ACC112 (cell line): ENCODE measurements around the gene ABHD12B.

ENCODE experiments used
- H2AFZ ChIP-seq: fragments of 200-600 bp; sonication (generic); one replicate; pipeline ENCODE4 v1.6.0; 2017; ENCODE audit warnings: antibody characterized with exemption, low read length; ENCODE audit not compliant: unreplicated experiment
- H3K27ac ChIP-seq: fragments of 200-600 bp; sonication (generic); 2 replicates; pipeline ENCODE4 v1.5.1; 2014; ENCODE audit warnings: low read depth, mild to moderate bottlenecking, antibody characterized with exemption, low read length, moderate library complexity
- H3K27me3 ChIP-seq: fragments of 200-600 bp; sonication (generic); 2 replicates; pipeline ENCODE4 v1.6.1; 2014; ENCODE audit warnings: mild to moderate bottlenecking, antibody characterized with exemption, low read length, moderate library complexity, mixed read lengths; ENCODE audit not compliant: insufficient read depth
- H3K36me3 ChIP-seq: fragments of 200-600 bp; sonication (generic); 2 replicates; pipeline ENCODE4 v1.6.1; 2016; ENCODE audit warnings: mild to moderate bottlenecking, antibody characterized with exemption, low read length, moderate library complexity, mixed read lengths; ENCODE audit not compliant: insufficient read depth
- H3K4me1 ChIP-seq: fragments of 200-600 bp; sonication (generic); one replicate; pipeline ENCODE4 v1.6.1; 2016; ENCODE audit warnings: low read length, mixed read lengths; ENCODE audit not compliant: insufficient read depth, unreplicated experiment, control insufficient read depth
- H3K4me3 ChIP-seq: fragments of 200-600 bp; sonication (generic); 2 replicates; pipeline ENCODE4 v1.5.1; 2014; ENCODE audit warnings: mild to moderate bottlenecking, low read depth, low read length
- H3K79me2 ChIP-seq: fragments of 200-600 bp; sonication (generic); one replicate; pipeline ENCODE4 v1.6.0; 2016; ENCODE audit warnings: low read length; ENCODE audit not compliant: control insufficient read depth, unreplicated experiment, insufficient read depth

ABHD12B gene, protein sequence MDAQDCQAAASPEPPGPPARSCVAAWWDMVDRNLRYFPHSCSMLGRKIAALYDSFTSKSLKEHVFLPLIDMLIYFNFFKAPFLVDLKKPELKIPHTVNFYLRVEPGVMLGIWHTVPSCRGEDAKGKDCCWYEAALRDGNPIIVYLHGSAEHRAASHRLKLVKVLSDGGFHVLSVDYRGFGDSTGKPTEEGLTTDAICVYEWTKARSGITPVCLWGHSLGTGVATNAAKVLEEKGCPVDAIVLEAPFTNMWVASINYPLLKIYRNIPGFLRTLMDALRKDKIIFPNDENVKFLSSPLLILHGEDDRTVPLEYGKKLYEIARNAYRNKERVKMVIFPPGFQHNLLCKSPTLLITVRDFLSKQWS

DNA sequence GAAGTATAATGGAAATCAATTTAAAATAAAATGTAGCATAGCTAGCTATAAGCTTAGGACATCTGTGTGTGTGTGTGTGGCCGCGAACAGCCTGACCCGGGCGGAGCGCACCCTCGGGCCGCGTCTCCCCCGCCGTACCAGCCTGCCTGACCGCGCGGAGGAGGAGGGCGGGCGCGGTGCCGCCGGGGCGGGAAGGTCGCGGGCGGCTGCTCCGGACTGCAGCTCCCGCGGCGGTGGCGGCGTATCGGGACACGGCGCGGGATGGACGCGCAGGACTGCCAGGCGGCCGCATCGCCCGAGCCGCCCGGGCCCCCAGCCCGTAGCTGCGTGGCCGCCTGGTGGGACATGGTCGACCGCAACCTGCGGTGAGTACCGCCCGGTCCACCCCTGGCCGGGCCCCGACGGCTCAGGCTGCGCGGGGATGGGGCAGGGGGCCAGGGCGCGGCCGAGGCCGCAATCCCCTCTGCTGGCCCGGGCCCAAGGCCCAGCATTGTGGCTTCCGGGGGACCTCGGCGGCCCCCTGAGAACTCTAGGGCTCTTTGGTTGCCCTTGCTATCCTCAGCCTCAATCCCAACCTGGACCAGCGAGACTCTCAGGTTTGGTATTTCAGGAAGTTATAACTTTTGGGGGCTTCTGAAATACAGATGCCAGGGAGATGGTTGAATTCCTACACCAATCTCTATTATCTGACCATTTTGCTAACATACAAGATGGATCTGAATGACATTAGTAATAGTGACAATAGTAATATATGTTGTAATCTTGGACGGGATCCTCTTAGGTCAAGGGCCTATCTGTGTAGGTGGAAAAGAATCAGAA, at the start of gene ABHD12B:
Gene ABHD12B, plus strand, starts transcription at position 140 of the 819 bp plus-strand sequence. Its CDS starts 122 bp downstream, at position 262.
- no peaks in the 10 kb centered on the region for H3K79me2 ChIP-seq
- H3K27ac ChIP-seq = no peak within 1 kb of the TSS
- peaks cover 60% of the 10 kb centered on the region for H3K27me3 ChIP-seq
- H3K36me3 ChIP-seq = no peaks in the 10 kb centered on the region
- no peak within 1 kb of the TSS for H2AFZ ChIP-seq
- H3K4me1 ChIP-seq = no peaks in the 10 kb centered on the region
- peak within 1 kb of the TSS; percentile 44; the same call in 1 of the 2 replicates for H3K4me3 ChIP-seq

DNA sequence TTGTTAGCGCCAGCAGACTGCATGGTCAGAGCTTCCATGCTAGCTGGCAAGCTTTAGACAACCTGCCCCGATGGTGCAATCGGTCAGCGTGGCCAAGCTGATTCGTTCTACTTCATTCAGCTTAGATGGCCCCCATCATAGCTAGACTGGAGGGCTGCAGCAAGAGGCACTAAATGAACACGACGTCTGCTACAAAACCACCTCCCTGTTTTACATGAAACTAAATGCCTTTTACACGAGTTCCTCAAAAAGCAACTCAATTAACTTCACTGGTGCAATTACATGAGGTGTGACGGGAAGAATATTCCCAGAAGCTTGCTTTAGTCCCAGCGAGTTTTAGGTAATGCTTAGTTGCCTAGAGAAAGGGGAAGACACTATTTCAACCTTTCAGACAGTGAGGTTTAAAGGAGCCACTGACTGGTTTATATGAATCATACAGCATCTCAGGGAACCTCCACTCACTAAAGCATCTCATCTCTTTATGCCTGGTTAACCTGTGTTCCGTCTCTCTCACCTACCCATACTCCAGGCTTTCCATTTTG, 49.3 kb upstream of the ABHD12B start:
- Histone ChIP-seq H3K36me3 (no peaks in the 10 kb centered on the region), H3K79me2 (peaks cover 61% of the 10 kb centered on the region), H2AFZ (no peak overlapping the region), H3K27ac (no peak overlapping the region), H3K4me3 (no peak overlapping the region), H3K4me1 (peaks cover 17% of the 10 kb centered on the region), H3K27me3 (no peaks in the 10 kb centered on the region)

DNA sequence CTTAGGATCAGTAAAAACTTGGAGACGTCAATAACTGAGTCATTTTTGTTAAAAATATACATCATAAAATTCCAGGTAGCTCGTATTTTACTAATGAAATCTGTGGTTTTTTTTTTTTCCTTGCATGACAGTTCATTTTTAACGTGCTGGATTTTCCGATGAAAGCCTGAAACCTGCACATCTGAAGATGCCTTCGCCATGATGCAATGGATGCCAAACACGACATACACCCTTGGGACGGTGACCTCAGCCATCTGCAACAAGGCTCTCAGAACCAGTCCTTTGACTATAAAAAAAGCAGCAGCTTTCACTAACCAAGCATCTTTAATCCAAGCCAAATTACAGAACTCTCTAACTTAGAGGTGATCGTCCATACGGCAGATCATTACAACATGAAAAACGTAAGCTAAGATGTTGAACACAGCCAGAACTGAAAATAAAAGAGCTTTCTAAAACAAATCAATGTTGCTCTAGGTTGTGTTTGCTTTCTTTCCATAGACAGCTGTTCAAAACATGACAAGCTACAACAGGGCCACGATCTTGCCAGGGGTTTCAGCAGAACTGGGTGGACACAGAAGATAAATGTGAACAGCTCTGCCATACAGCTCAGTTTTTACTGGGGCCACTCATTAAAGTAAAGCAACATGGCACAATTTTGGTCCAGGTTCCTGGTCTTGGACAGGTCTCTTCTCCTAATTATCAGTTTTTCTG, 48.6 kb upstream of the ABHD12B start:
- H3K36me3 ChIP-seq = no peaks in the 10 kb centered on the region
- H3K27me3 ChIP-seq = no peaks in the 10 kb centered on the region
- H2AFZ ChIP-seq = no peak overlapping the region
- no peak overlapping the region for H3K27ac ChIP-seq
- no peak overlapping the region for H3K4me3 ChIP-seq
- peaks cover 68% of the 10 kb centered on the region for H3K79me2 ChIP-seq
- H3K4me1 ChIP-seq = peaks cover 17% of the 10 kb centered on the region

DNA sequence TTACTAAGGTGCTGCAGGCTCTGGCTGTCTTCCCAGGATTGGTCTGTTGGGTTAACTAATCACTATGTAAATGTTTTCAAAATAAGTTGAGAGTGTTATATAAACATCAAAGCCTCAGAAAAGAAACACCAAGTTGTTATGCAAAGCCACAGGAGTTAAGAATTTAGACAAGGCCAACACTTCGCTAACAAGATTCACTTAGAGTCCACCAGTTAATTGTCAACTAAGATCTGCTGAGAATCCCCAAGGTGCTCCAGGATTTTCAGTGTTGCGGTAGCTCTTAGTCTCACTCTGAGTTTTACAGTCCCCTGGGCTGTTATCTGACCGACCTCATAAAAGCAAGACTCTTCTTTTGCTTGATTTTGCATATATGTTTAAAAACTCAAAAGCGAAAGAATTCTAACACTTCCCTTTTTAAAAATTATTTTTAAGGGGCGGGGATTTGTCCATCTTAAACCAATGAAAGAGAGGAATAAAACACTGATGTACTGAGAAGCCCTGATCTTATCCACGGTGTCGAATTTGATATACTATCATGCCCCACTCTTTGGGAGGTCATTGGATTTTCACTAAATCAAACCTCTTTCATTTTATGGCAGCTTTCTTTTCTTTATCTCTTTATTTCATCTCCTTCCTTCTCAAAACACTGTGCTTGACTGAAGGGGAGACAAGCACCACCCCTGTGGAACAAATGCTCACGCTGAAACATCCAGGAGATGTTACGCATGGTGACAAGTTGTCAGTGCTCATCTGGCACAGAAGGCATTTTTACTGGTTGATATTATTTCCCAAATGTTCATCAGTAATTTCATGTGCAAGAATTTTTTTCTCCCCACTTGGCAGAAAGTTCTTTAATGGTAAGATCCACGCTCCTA, 47.9 kb upstream of the ABHD12B start:
- peaks cover 75% of the 10 kb centered on the region for H3K79me2 ChIP-seq
- H3K27me3 ChIP-seq = no peaks in the 10 kb centered on the region
- H3K27ac ChIP-seq = no peak overlapping the region
- peaks cover 24% of the 10 kb centered on the region for H3K4me1 ChIP-seq
- no peak overlapping the region for H2AFZ ChIP-seq
- H3K36me3 ChIP-seq = no peaks in the 10 kb centered on the region
- no peak overlapping the region for H3K4me3 ChIP-seq

DNA sequence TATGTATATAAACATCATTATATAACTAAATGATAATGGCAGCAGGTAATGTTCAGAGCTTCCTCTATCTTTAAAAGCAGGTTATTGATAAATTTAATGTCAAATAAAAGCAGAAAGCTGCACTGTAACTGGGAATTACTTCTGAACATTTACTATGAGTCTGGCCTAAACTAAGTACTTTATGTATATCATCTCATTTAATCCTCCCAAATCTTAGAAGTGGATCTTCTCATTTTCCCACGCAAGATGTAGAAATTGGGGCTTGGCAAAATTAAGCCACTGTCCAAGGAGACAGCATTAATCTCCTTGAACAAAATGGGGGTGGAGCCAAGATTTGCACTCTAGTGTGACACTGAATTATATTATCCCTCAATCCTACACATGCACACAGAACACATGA, 46.5 kb upstream of the ABHD12B start:
- H3K79me2 ChIP-seq = peaks cover 84% of the 10 kb centered on the region
- peaks cover 30% of the 10 kb centered on the region for H3K4me1 ChIP-seq
- H3K27me3 ChIP-seq = no peaks in the 10 kb centered on the region

DNA sequence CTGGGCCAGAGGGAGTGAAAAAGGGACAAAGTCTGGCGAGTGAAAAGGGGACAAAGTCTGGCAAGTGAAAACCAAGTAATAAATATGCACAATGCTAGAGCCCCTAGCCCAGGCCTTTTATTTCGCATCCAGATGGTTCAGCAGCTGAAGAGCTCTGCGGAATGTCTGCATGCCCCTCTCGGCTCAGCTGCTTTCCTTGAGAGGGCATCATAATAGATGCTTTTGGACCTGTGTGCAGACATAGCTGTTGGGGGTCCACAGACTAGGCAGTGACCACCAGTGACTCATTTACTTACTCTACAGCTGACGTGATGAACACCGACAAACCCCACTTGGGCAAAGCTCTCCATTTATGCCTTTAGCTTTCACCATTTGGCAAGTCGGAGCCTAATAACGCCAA, 45.2 kb upstream of the ABHD12B start:
- H3K27ac ChIP-seq = no peak overlapping the region
- no peaks in the 10 kb centered on the region for H3K27me3 ChIP-seq
- H3K79me2 ChIP-seq = peaks cover 81% of the 10 kb centered on the region
- H2AFZ ChIP-seq = no peak overlapping the region
- no peaks in the 10 kb centered on the region for H3K36me3 ChIP-seq
- peaks cover 30% of the 10 kb centered on the region for H3K4me1 ChIP-seq
- no peak overlapping the region for H3K4me3 ChIP-seq

More for the DNA sequence above, 46.5 kb upstream of the ABHD12B start:
- H2AFZ ChIP-seq = no peak overlapping the region
- no peak overlapping the region for H3K27ac ChIP-seq
- no peaks in the 10 kb centered on the region for H3K36me3 ChIP-seq
- H3K4me3 ChIP-seq = no peak overlapping the region

DNA sequence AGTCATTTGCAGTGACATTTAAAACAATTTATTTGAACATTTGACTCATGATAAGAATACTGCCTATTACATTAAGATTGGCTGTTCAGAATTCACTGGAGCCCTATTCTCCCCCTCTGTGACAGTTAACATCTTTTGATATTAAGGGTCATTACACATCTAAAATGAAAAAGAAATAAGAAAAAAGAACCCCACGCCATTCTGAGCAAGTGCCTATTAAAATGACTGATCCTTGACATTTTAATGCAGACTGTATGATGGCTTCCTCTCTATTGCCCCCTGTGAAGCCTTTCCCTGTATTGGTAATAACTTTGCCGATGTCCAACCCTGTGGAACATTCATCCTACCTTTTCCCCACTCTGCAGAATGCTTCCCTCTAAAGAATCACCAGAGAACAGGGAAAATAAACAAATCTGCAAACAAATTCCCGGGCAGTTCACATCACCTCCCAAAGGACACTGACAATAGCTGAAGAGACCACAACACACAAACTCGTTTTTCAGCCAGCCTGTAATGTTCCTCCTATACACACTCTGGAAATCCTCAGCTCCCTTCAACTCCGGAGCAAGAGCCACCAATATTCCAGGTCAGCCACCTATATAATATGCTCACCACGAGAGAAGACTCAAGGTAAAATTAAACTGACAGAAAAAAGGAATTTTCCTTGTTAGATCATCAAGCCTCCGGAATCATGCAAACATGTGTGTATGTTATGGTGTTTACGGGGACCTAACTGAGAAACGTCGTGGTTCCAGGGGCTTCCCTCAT, 42.9 kb upstream of the ABHD12B start:
- no peaks in the 10 kb centered on the region for H3K27me3 ChIP-seq
- peak overlapping the region; percentile 91 for H3K4me3 ChIP-seq
- H3K36me3 ChIP-seq = no peaks in the 10 kb centered on the region
- H3K79me2 ChIP-seq = peaks cover 60% of the 10 kb centered on the region
- no peak overlapping the region for H3K27ac ChIP-seq
- H3K4me1 ChIP-seq = peaks cover 19% of the 10 kb centered on the region
- no peak overlapping the region for H2AFZ ChIP-seq

DNA sequence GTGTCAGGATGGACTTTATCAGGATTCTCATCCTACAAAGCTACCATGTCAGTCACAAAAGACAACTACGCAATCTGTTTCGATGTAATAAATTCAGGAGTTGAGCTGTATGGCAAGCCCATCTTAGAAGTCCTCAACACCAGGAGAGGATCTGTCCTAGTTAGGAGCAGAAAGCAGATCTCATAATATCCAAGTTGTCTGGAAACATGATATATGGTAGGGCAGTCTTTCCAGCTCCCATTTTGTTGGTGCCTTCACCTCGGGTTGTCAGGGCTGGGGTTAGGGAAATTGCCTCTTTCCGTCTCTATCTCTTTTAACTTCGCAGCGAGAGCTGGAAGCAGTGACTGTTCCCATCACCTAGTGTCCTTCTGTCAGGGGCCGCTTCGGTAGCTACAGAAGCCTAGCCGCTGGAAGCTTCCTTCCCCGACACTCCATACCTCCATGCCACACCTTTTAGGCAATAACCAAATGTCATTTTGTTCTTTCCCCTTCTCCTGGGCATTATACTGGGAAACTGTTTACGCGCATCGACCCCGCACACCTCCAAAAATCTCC, 42.3 kb upstream of the ABHD12B start:
- Histone ChIP-seq H3K27ac (no peak overlapping the region), H3K27me3 (no peaks in the 10 kb centered on the region), H3K36me3 (no peaks in the 10 kb centered on the region), H3K79me2 (peaks cover 53% of the 10 kb centered on the region), H3K4me1 (peaks cover 14% of the 10 kb centered on the region), H3K4me3 (peak overlapping the region; percentile 91), H2AFZ (no peak overlapping the region)
